SK-N-SH (cell line): Measurements from ENCODE around the gene NACA2. TPM values are rescaled to one million over a fixed set of nuclear protein-coding genes. Genes with fewer than 3 reads are reported as not detected.

ENCODE experiments used
- CTCF ChIA-PET: fragments of 300-600, 350-600 bp; formaldehyde crosslinking; extraction: SDS; loops from one replicate; lab custom pipeline; 2021; lab: Yijun Ruan, JAX
- POLR2A ChIA-PET: fragments of 350-600 bp; sonication (Branson Sonifier 250); formaldehyde crosslinking; extraction: SDS; loops from one replicate; lab custom pipeline; 2020; ENCODE audit warnings: antibody characterized with exemption, inconsistent platforms; lab: Yijun Ruan, JAX
- DNase-seq: peaks from one replicate; pipeline ENCODE4 v3.0.0; 2012
- H2AFZ ChIP-seq: fragments of 200-600 bp; sonication (generic); 2 replicates; pipeline ENCODE4 v1.8.1; 2016; ENCODE audit warnings: antibody characterized with exemption, mild to moderate bottlenecking, low read depth
- H3F3A ChIP-seq: fragments of 200-600 bp; sonication (generic); replicated peaks from 2 replicates; pipeline ENCODE3; 2016; ENCODE audit warnings: antibody characterized with exemption, mild to moderate bottlenecking; ENCODE audit not compliant: insufficient read depth
- H3K27ac ChIP-seq, 2 experiments: fragments of 200-500 bp in 1 of 2; fragments of 200-600 bp in 1 of 2; sonication (Bioruptor generic) in 1 of 2; sonication (generic), shearing (Covaris generic) in 1 of 2; 2 replicates each; pipeline versions ENCODE4 v1.5.1 to v1.6.1; 2014 to 2016; ENCODE audit warnings: low read depth in 2 of 2, inconsistent platforms in 1 of 2, low read length in 1 of 2, mild to moderate bottlenecking in 1 of 2, mixed read lengths in 1 of 2
- H3K27me3 ChIP-seq: fragments of 200-600 bp; sonication (generic), shearing (Covaris generic); 2 replicates; pipeline ENCODE4 v1.6.1; 2016; ENCODE audit warnings: mixed run types; ENCODE audit not compliant: insufficient read depth
- H3K36me3 ChIP-seq, 2 experiments: fragments of 200-500 bp in 1 of 2; fragments of 200-600 bp in 1 of 2; sonication (Bioruptor generic) in 1 of 2; sonication (generic) in 1 of 2; replicated peaks in 1 of 2; 2 replicates each; pipeline versions ENCODE3 to v1.5.1; 2014 to 2016; ENCODE audit warnings: low read length in 1 of 2, mild to moderate bottlenecking in 1 of 2; ENCODE audit not compliant: insufficient read depth in 2 of 2, control insufficient read depth in 1 of 2
- H3K4me1 ChIP-seq, 2 experiments: fragments of 200-500 bp in 1 of 2; fragments of 200-600 bp in 1 of 2; sonication (Bioruptor generic) in 1 of 2; sonication (generic), shearing (Covaris generic) in 1 of 2; 2 replicates each; pipeline versions ENCODE4 v1.5.1 to v1.6.1; 2014 to 2016; ENCODE audit warnings: low read depth in 1 of 2, low read length in 1 of 2, mixed run types in 1 of 2; ENCODE audit not compliant: insufficient read depth in 2 of 2, control insufficient read depth in 1 of 2
- H3K4me2 ChIP-seq: fragments of 200-600 bp; sonication (generic), shearing (Covaris generic); 2 replicates; pipeline ENCODE4 v1.6.1; 2017; ENCODE audit warnings: mixed run types
- H3K4me3 ChIP-seq, 2 experiments: fragments of 200-500 bp in 1 of 2; fragments of 200-600 bp in 1 of 2; sonication (Bioruptor generic) in 1 of 2; sonication (generic), shearing (Covaris generic) in 1 of 2; 2 replicates each; pipeline versions ENCODE4 v1.5.1 to v1.8.1; 2014 to 2016; ENCODE audit warnings: low read depth in 2 of 2, inconsistent platforms in 1 of 2, low read length in 1 of 2, mild to moderate bottlenecking in 1 of 2, mixed read lengths in 1 of 2, moderate library complexity in 1 of 2
- H3K79me2 ChIP-seq: fragments of 200-600 bp; sonication (generic); 2 replicates; pipeline ENCODE4 v1.8.1; 2017; ENCODE audit warnings: mild to moderate bottlenecking; ENCODE audit not compliant: insufficient read depth
- H3K9ac ChIP-seq: fragments of 200-600 bp; sonication (generic); 2 replicates; pipeline ENCODE4 v1.6.1; 2017; ENCODE audit warnings: mixed run types
- H3K9me2 ChIP-seq: fragments of 200-600 bp; sonication (generic); 2 replicates; pipeline ENCODE4 v1.6.1; 2017; ENCODE audit warnings: mixed run types
- H3K9me3 ChIP-seq: fragments of 200-600 bp; sonication (generic); 2 replicates; pipeline ENCODE4 v1.6.1; 2017; ENCODE audit warnings: mixed run types, mild to moderate bottlenecking, moderate library complexity
- H4K20me1 ChIP-seq: fragments of 200-600 bp; sonication (generic); 2 replicates; pipeline ENCODE4 v1.6.1; 2017; ENCODE audit warnings: mild to moderate bottlenecking, mixed run types; ENCODE audit not compliant: insufficient read depth
- ELF1 ChIP-seq: IDR thresholded peaks from 2 replicates; pipeline ENCODE4 v1.4.0; 2012
- FOSL2 ChIP-seq: IDR thresholded peaks from 2 replicates; pipeline ENCODE4 v1.4.0; 2012; ENCODE audit warnings: low read depth, mild to moderate bottlenecking, moderate library complexity, borderline replicate concordance
- GATA2 ChIP-seq: sonication (generic); formaldehyde crosslinking; IDR thresholded peaks from 2 replicates; pipeline ENCODE4 v1.5.0; 2020; ENCODE audit warnings: mild to moderate bottlenecking, missing genetic modification reagents
- JUND ChIP-seq: IDR thresholded peaks from 2 replicates; pipeline ENCODE4 v1.4.0; 2012
- MEF2A ChIP-seq: IDR thresholded peaks from 2 replicates; pipeline ENCODE4 v1.4.0; 2012; ENCODE audit warnings: low read depth, borderline replicate concordance
- NFIC ChIP-seq: IDR thresholded peaks from 2 replicates; pipeline ENCODE4 v1.4.0; 2012; ENCODE audit warnings: borderline replicate concordance
- NRF1 ChIP-seq: IDR thresholded peaks from 2 replicates; pipeline ENCODE4 v1.6.1; 2012; ENCODE audit warnings: low read depth, mild to moderate bottlenecking, low read length
- RCOR1 ChIP-seq: fragments of 150-350 bp; IDR thresholded peaks from 2 replicates; pipeline ENCODE4 v1.6.1; 2017; ENCODE audit warnings: antibody characterized with exemption, low read length
- RFX5 ChIP-seq: IDR thresholded peaks from 2 replicates; pipeline ENCODE4 v1.6.1; 2012; ENCODE audit warnings: mild to moderate bottlenecking, improper control_type of control experiment, low read length
- RXRA ChIP-seq: IDR thresholded peaks from 2 replicates; pipeline ENCODE4 v1.4.0; 2012; ENCODE audit warnings: low read depth, mild to moderate bottlenecking, borderline replicate concordance
- SIN3A ChIP-seq: IDR thresholded peaks from 2 replicates; pipeline ENCODE4 v1.6.1; 2012; ENCODE audit warnings: low read depth, mild to moderate bottlenecking, low read length, moderate library complexity, borderline replicate concordance
- SMC3 ChIP-seq: IDR thresholded peaks from 2 replicates; pipeline ENCODE4 v1.6.1; 2012; ENCODE audit warnings: low read depth, low read length, improper control_type of control experiment
- TAF1 ChIP-seq: IDR thresholded peaks from 2 replicates; pipeline ENCODE4 v1.6.1; 2012; ENCODE audit warnings: low read depth, mild to moderate bottlenecking, low read length, moderate library complexity, borderline replicate concordance
- TEAD4 ChIP-seq: IDR thresholded peaks from 2 replicates; pipeline ENCODE4 v1.4.0; 2012; ENCODE audit warnings: mild to moderate bottlenecking, borderline replicate concordance; ENCODE audit not compliant: insufficient read depth
- WGBS: methylation state at CpG from one replicate; pipeline ENCODE4 v1.1.6; 2017; ENCODE audit warnings: low lambda C conversion rate; 5-methylcytosine and 5-hydroxymethylcytosine counted together
- polyA plus RNA-seq, 3 experiments: library from polyadenylated mRNA; depleted of rRNA; stranded (reverse); fragments of >200 nt; gene quantifications; 2 replicates each; pipeline ENCODE4 v1.2.3, GENCODE V29; 2012
- TF ChIP-seq, protein P1 (sequence below): fragments of 150-350 bp; IDR thresholded peaks from 2 replicates; pipeline ENCODE4 v1.6.1; 2017; ENCODE audit warnings: antibody characterized with exemption, low read length, low read depth, borderline replicate concordance
- TF ChIP-seq, protein P2 (sequence below): fragments of 200-600 bp; sonication (generic); IDR thresholded peaks from 2 replicates; pipeline ENCODE4 v1.6.1; 2017; ENCODE audit warnings: antibody characterized with exemption, mild to moderate bottlenecking, moderate library complexity
- TF ChIP-seq, protein P3 (sequence below): fragments of 150-350 bp; IDR thresholded peaks from 2 replicates; pipeline ENCODE4 v1.6.1; 2016; ENCODE audit warnings: mild to moderate bottlenecking, low read depth, low read length
- TF ChIP-seq, protein P4 (sequence below): IDR thresholded peaks from 2 replicates; pipeline ENCODE4 v1.4.0; 2012; ENCODE audit warnings: low read depth, borderline replicate concordance

NACA2 gene
- polyA plus RNA-seq, 1 of the 3 experiments (the other 2 are of a cell fraction): not detected

DNA sequence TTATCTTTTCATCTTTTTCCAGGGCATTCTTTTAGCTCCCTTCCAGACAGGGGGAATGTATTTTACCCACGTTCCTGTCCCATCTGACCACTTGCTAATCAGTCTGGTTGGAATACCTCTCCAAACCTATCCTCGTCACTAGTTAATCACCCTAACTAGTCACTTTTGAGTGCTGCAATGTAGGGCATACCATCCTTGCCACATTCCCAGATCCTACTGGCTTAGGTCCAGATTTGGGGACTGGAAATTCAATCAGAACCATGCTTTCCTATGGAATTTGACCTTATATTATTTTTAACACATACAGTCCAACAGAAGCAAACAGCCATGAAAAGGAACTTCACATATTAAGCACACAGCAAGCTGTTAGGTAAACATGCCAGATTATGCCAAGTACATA is 29.7 kb downstream of the NACA2 start:
- H3K9me3 ChIP-seq: no peaks in the 10 kb centered on the region
- H2AFZ ChIP-seq: no peak overlapping the region
- H3F3A ChIP-seq: no peaks in the 10 kb centered on the region
- no peak for DNase-seq
- H3K9me2 ChIP-seq: no peaks in the 10 kb centered on the region
- no peaks in the 10 kb centered on the region for H3K36me3 ChIP-seq
- H3K9ac ChIP-seq: no peak overlapping the region
- no peak overlapping the region for H3K27ac ChIP-seq
- ChIA-PET POLR2A (no interaction called here), CTCF (interaction anchor here (0.7 to 4.4 kb wide), 7 partner anchors 11 to 275 kb away, joined by 3 to 39 read pairs (median 4); no protein-coding TSS in a partner anchor)
- H3K4me3 ChIP-seq: no peak overlapping the region
- H3K79me2 ChIP-seq: no peaks in the 10 kb centered on the region
- peaks cover 0 to 8% of the 10 kb centered on the region in 2 experiments; a peak in 2 of 4 replicates for H3K4me1 ChIP-seq
- no peaks in the 10 kb centered on the region for H4K20me1 ChIP-seq
- H3K27me3 ChIP-seq: no peaks in the 10 kb centered on the region
- no peak overlapping the region for H3K4me2 ChIP-seq
- TF ChIP-seq SIN3A (no peak), ELF1 (no peak), GATA2 (CRISPR knock-in tag) (no peak), JUND (no peak), NFIC (no peak), TAF1 (no peak), RFX5 (no peak), FOSL2 (no peak), RCOR1 (no peak), TEAD4 (no peak), NRF1 (no peak), MEF2A (no peak), RXRA (no peak), SMC3 (no peak)
- TF ChIP-seq, protein P1, sequence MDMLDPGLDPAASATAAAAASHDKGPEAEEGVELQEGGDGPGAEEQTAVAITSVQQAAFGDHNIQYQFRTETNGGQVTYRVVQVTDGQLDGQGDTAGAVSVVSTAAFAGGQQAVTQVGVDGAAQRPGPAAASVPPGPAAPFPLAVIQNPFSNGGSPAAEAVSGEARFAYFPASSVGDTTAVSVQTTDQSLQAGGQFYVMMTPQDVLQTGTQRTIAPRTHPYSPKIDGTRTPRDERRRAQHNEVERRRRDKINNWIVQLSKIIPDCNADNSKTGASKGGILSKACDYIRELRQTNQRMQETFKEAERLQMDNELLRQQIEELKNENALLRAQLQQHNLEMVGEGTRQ: no peak
- TF ChIP-seq, protein P2, sequence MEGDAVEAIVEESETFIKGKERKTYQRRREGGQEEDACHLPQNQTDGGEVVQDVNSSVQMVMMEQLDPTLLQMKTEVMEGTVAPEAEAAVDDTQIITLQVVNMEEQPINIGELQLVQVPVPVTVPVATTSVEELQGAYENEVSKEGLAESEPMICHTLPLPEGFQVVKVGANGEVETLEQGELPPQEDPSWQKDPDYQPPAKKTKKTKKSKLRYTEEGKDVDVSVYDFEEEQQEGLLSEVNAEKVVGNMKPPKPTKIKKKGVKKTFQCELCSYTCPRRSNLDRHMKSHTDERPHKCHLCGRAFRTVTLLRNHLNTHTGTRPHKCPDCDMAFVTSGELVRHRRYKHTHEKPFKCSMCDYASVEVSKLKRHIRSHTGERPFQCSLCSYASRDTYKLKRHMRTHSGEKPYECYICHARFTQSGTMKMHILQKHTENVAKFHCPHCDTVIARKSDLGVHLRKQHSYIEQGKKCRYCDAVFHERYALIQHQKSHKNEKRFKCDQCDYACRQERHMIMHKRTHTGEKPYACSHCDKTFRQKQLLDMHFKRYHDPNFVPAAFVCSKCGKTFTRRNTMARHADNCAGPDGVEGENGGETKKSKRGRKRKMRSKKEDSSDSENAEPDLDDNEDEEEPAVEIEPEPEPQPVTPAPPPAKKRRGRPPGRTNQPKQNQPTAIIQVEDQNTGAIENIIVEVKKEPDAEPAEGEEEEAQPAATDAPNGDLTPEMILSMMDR: no peak
- TF ChIP-seq, protein P3, sequence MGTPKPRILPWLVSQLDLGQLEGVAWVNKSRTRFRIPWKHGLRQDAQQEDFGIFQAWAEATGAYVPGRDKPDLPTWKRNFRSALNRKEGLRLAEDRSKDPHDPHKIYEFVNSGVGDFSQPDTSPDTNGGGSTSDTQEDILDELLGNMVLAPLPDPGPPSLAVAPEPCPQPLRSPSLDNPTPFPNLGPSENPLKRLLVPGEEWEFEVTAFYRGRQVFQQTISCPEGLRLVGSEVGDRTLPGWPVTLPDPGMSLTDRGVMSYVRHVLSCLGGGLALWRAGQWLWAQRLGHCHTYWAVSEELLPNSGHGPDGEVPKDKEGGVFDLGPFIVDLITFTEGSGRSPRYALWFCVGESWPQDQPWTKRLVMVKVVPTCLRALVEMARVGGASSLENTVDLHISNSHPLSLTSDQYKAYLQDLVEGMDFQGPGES: no peak
- TF ChIP-seq, protein P4, sequence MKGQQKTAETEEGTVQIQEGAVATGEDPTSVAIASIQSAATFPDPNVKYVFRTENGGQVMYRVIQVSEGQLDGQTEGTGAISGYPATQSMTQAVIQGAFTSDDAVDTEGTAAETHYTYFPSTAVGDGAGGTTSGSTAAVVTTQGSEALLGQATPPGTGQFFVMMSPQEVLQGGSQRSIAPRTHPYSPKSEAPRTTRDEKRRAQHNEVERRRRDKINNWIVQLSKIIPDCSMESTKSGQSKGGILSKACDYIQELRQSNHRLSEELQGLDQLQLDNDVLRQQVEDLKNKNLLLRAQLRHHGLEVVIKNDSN: no peak
- 69% methylated on average over 2 of the region's 2 CpGs for WGBS
